HepG2 (cell line): ENCODE measurements around the gene MGA. TPM values are rescaled to one million over a fixed set of nuclear protein-coding genes. Genes with fewer than 3 reads are reported as not detected.

ENCODE experiments used
- ARID2 ChIP-seq: sonication (generic); formaldehyde crosslinking; IDR thresholded peaks from 2 replicates; pipeline ENCODE4 v1.8.1; 2022; ENCODE audit warnings: mild to moderate bottlenecking, missing genetic modification reagents, borderline replicate concordance
- CEBPB ChIP-seq: IDR thresholded peaks from 2 replicates; pipeline ENCODE4 v1.6.1; 2011; ENCODE audit warnings: low read depth, low read length, improper control_type of control experiment, borderline replicate concordance
- CHD2 ChIP-seq: IDR thresholded peaks from 2 replicates; pipeline ENCODE4 v1.6.1; 2011; ENCODE audit warnings: low read depth, low read length, improper control_type of control experiment
- FOXK1 ChIP-seq: sonication (generic); formaldehyde crosslinking; IDR thresholded peaks from 2 replicates; pipeline ENCODE4 v1.4.0; 2020; ENCODE audit warnings: low read depth, missing genetic modification reagents, borderline replicate concordance
- GFI1 ChIP-seq: sonication (generic); formaldehyde crosslinking; IDR thresholded peaks from 2 replicates; pipeline ENCODE4 v1.5.0; 2020; ENCODE audit warnings: missing genetic modification reagents, mild to moderate bottlenecking, borderline replicate concordance
- GLI4 ChIP-seq: sonication (generic); formaldehyde crosslinking; IDR thresholded peaks from 2 replicates; pipeline ENCODE4 v1.5.1; 2020; ENCODE audit warnings: missing genetic modification reagents, mild to moderate bottlenecking, moderate library complexity, borderline replicate concordance
- HNRNPLL ChIP-seq: fragments of 200-400 bp; formaldehyde crosslinking; IDR thresholded peaks from 2 replicates; pipeline ENCODE4 v1.6.1; 2017; ENCODE audit warnings: mild to moderate bottlenecking, low read depth, low read length; ENCODE audit not compliant: poor library complexity, severe bottlenecking
- ISL2 ChIP-seq: sonication (generic); formaldehyde crosslinking; IDR thresholded peaks from 2 replicates; pipeline ENCODE4 v1.5.0; 2020; ENCODE audit warnings: missing genetic modification reagents
- KLF16 ChIP-seq, 2 experiments: sonication (generic) in 1 of 2; formaldehyde crosslinking in 1 of 2; IDR thresholded peaks; 2 replicates each; pipeline versions ENCODE4 v1.6.1 to v1.8.0; 2016 to 2023; ENCODE audit warnings: missing genetic modification reagents in 2 of 2, missing compliant biosample characterization in 1 of 2
- PAWR ChIP-seq: sonication (generic); formaldehyde crosslinking; IDR thresholded peaks from 2 replicates; pipeline ENCODE4 v1.4.0; 2020; ENCODE audit warnings: missing genetic modification reagents, mild to moderate bottlenecking, borderline replicate concordance
- RARA ChIP-seq: IDR thresholded peaks from 2 replicates; pipeline ENCODE4 v1.6.1; 2016; ENCODE audit warnings: missing genetic modification reagents, missing compliant biosample characterization
- SALL1 ChIP-seq: sonication (generic); formaldehyde crosslinking; IDR thresholded peaks from 2 replicates; pipeline ENCODE4 v1.8.0; 2022; ENCODE audit warnings: mild to moderate bottlenecking, missing genetic modification reagents
- SMYD3 ChIP-seq: sonication (generic); formaldehyde crosslinking; IDR thresholded peaks from 2 replicates; pipeline ENCODE4 v1.8.1; 2023; ENCODE audit warnings: mild to moderate bottlenecking, missing genetic modification reagents
- SP140L ChIP-seq: sonication (generic); formaldehyde crosslinking; IDR thresholded peaks from 2 replicates; pipeline ENCODE4 v1.4.0; 2020; ENCODE audit warnings: missing genetic modification reagents, borderline replicate concordance
- ZNF598 ChIP-seq: sonication (generic); formaldehyde crosslinking; IDR thresholded peaks from 2 replicates; pipeline ENCODE4 v1.5.1; 2020; ENCODE audit warnings: mild to moderate bottlenecking, missing genetic modification reagents, borderline replicate concordance
- ZNF614 ChIP-seq: IDR thresholded peaks from 2 replicates; pipeline ENCODE4 v1.6.1; 2018; ENCODE audit warnings: missing biosample characterization, missing genetic modification reagents, inconsistent platforms, borderline replicate concordance
- polyA plus RNA-seq, 8 experiments: library from polyadenylated mRNA; depleted of rRNA in 3 of 8; stranded (reverse) in 7 of 8; unstranded in 1 of 8; fragments of >200 nt; fragmentation: Illumina TruSeq in 4 of 8; extraction: Trizol in 4 of 8; gene quantifications; 2 replicates each; pipeline versions ENCODE4 v1.2.1 to v1.2.3, GENCODE V29; 2011 to 2016; ENCODE audit warnings: low read depth in 4 of 8, missing spikeins in 1 of 8, mixed read lengths in 1 of 8; ENCODE audit not compliant: insufficient read depth in 1 of 8
- total RNA-seq, 5 experiments: library from RNA; depleted of rRNA; stranded (reverse); fragments of >200 nt; fragmentation: Illumina TruSeq; extraction: Trizol; gene quantifications; 2 replicates each; pipeline ENCODE4 v1.2.3, GENCODE V29; 2016; ENCODE audit warnings: low read depth in 1 of 5
- TF ChIP-seq, protein P1 (sequence below): sonication (generic); formaldehyde crosslinking; conservative IDR thresholded peaks from 2 replicates; pipeline ENCODE4 v1.4.0; 2020; ENCODE audit warnings: missing genetic modification reagents
- TF ChIP-seq, protein P2 (sequence below): IDR thresholded peaks from 2 replicates; pipeline ENCODE4 v1.6.1; 2016; ENCODE audit warnings: mild to moderate bottlenecking, missing biosample characterization, missing genetic modification reagents
- TF ChIP-seq, protein P3 (sequence below): sonication (generic); formaldehyde crosslinking; IDR thresholded peaks from 2 replicates; pipeline ENCODE4 v1.4.0; 2020; ENCODE audit warnings: missing genetic modification reagents

Gene MGA
- total and polyA plus RNA-seq, 2 of the 13 experiments (the other 11 are each of a cell fraction or from before 2014, with no cell fraction given) = 5.3 to 59.0 TPM

DNA sequence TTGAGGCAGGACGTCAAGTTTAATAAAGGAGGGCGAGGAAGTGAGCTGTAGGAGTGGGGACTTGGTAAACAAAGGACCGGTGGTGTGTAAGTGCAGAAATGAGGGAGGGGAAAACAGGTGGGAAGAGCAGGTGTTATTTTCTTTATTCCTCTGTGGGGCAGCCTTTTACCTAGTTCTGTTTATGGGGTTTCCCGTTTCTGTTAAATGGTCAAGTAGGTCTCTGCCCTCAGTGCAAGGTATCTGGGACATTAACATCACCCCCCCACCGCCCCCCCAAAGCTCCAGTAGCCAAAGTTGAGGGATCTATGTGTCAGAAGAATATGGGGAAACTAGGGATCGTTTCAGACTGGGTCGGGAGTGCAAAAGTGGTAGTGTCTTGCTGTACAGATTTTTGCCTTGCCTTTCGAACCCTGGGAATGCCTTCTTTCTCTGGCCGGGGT lies 893 bp downstream of the MGA start (continued):
- TF ChIP-seq SP140L (CRISPR knock-in tag) (no peak), RARA (no peak), ARID2 (CRISPR knock-in tag) (peak; percentile 33; the same call in 1 of the 2 replicates), SMYD3 (no peak), FOXK1 (CRISPR knock-in tag) (no peak), GLI4 (CRISPR knock-in tag) (no peak), ZNF598 (CRISPR knock-in tag) (no peak), ISL2 (CRISPR knock-in tag) (no peak), SALL1 (CRISPR knock-in tag) (no peak), KLF16 (CRISPR knock-in tag; IDR thresholded peaks at IDR 0.05) (no peak), ZNF614 (no peak), CHD2 (no peak), PAWR (CRISPR knock-in tag) (no peak), CEBPB (no peak), GFI1 (CRISPR knock-in tag) (0 out of 2 replicates have a peak, but pooled peaks have one; percentile 5), HNRNPLL (no peak)
- TF ChIP-seq, protein P1, sequence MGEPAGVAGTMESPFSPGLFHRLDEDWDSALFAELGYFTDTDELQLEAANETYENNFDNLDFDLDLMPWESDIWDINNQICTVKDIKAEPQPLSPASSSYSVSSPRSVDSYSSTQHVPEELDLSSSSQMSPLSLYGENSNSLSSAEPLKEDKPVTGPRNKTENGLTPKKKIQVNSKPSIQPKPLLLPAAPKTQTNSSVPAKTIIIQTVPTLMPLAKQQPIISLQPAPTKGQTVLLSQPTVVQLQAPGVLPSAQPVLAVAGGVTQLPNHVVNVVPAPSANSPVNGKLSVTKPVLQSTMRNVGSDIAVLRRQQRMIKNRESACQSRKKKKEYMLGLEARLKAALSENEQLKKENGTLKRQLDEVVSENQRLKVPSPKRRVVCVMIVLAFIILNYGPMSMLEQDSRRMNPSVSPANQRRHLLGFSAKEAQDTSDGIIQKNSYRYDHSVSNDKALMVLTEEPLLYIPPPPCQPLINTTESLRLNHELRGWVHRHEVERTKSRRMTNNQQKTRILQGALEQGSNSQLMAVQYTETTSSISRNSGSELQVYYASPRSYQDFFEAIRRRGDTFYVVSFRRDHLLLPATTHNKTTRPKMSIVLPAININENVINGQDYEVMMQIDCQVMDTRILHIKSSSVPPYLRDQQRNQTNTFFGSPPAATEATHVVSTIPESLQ (CRISPR knock-in tag) = no peak
- TF ChIP-seq, protein P2, sequence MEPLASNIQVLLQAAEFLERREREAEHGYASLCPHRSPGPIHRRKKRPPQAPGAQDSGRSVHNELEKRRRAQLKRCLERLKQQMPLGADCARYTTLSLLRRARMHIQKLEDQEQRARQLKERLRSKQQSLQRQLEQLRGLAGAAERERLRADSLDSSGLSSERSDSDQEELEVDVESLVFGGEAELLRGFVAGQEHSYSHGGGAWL (CRISPR knock-in tag) = no peak
- TF ChIP-seq, protein P3, sequence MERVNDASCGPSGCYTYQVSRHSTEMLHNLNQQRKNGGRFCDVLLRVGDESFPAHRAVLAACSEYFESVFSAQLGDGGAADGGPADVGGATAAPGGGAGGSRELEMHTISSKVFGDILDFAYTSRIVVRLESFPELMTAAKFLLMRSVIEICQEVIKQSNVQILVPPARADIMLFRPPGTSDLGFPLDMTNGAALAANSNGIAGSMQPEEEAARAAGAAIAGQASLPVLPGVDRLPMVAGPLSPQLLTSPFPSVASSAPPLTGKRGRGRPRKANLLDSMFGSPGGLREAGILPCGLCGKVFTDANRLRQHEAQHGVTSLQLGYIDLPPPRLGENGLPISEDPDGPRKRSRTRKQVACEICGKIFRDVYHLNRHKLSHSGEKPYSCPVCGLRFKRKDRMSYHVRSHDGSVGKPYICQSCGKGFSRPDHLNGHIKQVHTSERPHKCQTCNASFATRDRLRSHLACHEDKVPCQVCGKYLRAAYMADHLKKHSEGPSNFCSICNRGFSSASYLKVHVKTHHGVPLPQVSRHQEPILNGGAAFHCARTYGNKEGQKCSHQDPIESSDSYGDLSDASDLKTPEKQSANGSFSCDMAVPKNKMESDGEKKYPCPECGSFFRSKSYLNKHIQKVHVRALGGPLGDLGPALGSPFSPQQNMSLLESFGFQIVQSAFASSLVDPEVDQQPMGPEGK (CRISPR knock-in tag) = no peak
- TF ChIP-seq, all 625 proteins: peak for 7
